Activated CD8-positive, alpha-beta T cell treated with anti-CD3 and anti-CD28 coated beads for 36 hours (primary cell): ENCODE data around the gene CCR1. TPM values are rescaled to one million over a fixed set of nuclear protein-coding genes. Genes with fewer than 3 reads are reported as not detected.

Experiments
- ATAC-seq: fragments of 200-7000 bp; cut with Tn5 transposase; one replicate; pipeline ENCODE4 v1.10.0; 2021; ENCODE audit warnings: mild to moderate bottlenecking, moderate library complexity
- CTCF ChIA-PET: fragments of 350-600 bp; sonication (Branson Sonifier 250); formaldehyde crosslinking; loops from one replicate; lab custom pipeline; 2021; ENCODE audit warnings: antibody characterized with exemption; lab: Charles Lee
- POLR2A ChIA-PET: fragments of 350-600 bp; sonication (Branson Sonifier 250); formaldehyde crosslinking; loops from one replicate; lab custom pipeline; 2021; ENCODE audit warnings: antibody characterized with exemption; lab: Charles Lee
- DNase-seq: peaks from one replicate; pipeline ENCODE4 v3.0.0-alpha.2; 2020
- H3K27ac Mint-ChIP-seq: one replicate; pipeline ENCODE4 v1.8.0; 2021; ENCODE audit warnings: mild to moderate bottlenecking, mixed read lengths
- H3K27me3 Mint-ChIP-seq: one replicate; pipeline ENCODE4 v1.8.0; 2021; ENCODE audit warnings: mixed read lengths
- H3K36me3 Mint-ChIP-seq: one replicate; pipeline ENCODE4 v1.8.0; 2021; ENCODE audit warnings: low read depth, mixed read lengths
- H3K4me1 Mint-ChIP-seq: one replicate; pipeline ENCODE4 v1.8.0; 2021; ENCODE audit warnings: low read depth, mixed read lengths
- H3K4me3 Mint-ChIP-seq: one replicate; pipeline ENCODE4 v1.8.0; 2021; ENCODE audit warnings: mild to moderate bottlenecking, moderate library complexity, mixed read lengths
- H3K9me3 Mint-ChIP-seq: one replicate; pipeline ENCODE4 v1.8.0; 2021; ENCODE audit warnings: mixed read lengths
- intact Hi-C: fragments of 100-400 bp; cut with micrococcal nuclease; formaldehyde crosslinking; loops from one replicate; pipeline ENCODE4 v1.10.0; 2022
- total RNA-seq, 2 experiments: library from RNA; stranded (reverse); gene quantifications; one replicate each; pipeline ENCODE4 v1.2.3, GENCODE V29; 2021
- TF ChIP-seq, protein P1 (sequence below): fragments of 200-600 bp; IDR thresholded peaks from one replicate; pipeline ENCODE4 v1.8.0; 2022; ENCODE audit warnings: antibody characterized with exemption, mild to moderate bottlenecking

Gene CCR1
- 1 to 10 TPM in 1 of 2 experiments, under 1 TPM in 1; 0.67 to 1.1 TPM for total RNA-seq

DNA sequence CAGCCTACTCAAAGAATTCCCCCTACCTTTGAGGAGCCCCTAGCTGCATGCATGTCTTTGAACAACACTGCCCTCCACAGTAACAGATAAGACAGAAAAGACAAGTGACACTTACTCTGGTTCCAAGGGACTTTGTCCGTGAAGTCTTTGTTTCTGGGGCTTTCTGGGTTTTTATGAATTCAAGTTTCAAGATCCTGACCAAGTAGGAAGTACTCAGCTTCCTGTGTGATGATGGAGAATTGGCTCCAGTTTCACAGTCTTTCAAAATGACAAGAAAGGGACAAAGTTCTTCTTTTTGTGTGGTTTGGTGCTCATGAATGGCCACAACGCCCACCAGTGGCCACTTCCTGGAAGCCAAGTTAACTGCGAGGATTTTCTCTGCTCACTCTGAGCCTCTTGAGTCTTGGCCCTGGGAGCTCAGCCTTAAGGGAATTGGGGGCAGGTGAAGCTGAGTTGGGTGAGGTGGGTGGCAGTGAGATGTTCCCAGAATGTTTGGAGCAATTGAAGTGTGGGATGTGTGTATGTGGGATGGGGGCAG lies at the start of gene CCR1:
Gene CCR1, minus strand, starts transcription at position 147 of the 538 bp plus-strand sequence. CDS start 4,000 bp downstream, outside the sequence.
- intact Hi-C loops = loop anchor here (5.0 kb wide), 2 partner anchors 111 to 164 kb away; partner anchors contain the start of gene CCR5
- ChIA-PET CTCF (interaction anchor here (0.8 to 7.8 kb wide), 25 partner anchors 10 to 350 kb away, joined by 3 to 64 read pairs (median 5); partner anchors contain the start of genes CCR3 and CCR5), POLR2A (interaction anchor here (0.7 to 2.0 kb wide), 11 partner anchors 17 to 163 kb away, joined by 3 to 6 read pairs (median 3); partner anchors contain the start of gene CCR5)
- TF ChIP-seq, protein P1, sequence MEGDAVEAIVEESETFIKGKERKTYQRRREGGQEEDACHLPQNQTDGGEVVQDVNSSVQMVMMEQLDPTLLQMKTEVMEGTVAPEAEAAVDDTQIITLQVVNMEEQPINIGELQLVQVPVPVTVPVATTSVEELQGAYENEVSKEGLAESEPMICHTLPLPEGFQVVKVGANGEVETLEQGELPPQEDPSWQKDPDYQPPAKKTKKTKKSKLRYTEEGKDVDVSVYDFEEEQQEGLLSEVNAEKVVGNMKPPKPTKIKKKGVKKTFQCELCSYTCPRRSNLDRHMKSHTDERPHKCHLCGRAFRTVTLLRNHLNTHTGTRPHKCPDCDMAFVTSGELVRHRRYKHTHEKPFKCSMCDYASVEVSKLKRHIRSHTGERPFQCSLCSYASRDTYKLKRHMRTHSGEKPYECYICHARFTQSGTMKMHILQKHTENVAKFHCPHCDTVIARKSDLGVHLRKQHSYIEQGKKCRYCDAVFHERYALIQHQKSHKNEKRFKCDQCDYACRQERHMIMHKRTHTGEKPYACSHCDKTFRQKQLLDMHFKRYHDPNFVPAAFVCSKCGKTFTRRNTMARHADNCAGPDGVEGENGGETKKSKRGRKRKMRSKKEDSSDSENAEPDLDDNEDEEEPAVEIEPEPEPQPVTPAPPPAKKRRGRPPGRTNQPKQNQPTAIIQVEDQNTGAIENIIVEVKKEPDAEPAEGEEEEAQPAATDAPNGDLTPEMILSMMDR = no peak
- ATAC-seq (peak; percentile 78), DNase-seq (peak; percentile 92)
- Mint-ChIP-seq H3K36me3 (no peaks in the 10 kb centered on the region), H3K27ac (peak within 1 kb of the TSS; percentile 55), H3K9me3 (no peaks in the 10 kb centered on the region), H3K4me1 (peaks cover 22% of the 10 kb centered on the region), H3K27me3 (no peaks in the 10 kb centered on the region), H3K4me3 (peak within 1 kb of the TSS; percentile 34)

DNA sequence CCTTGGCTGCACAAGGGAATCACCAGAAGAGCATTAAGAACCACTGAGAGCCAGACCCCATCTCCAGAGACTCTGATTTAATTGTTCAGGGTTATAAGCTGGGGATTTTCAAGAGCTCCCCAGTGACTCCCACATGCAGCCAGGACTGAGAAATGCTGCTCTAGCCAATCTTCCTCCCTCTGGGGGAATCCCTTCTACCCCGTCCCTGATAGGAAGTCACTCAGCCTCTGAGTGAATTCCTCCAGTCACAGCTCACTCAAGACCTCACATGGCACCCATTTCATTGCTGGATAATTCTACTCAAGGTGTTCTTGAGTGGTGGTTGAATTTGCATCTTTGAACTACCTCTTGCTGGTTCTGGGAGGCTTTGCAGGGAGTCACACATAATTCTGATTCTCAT lies 44.9 kb upstream of the CCR1 start:
- peaks cover 16% of the 10 kb centered on the region for H3K27me3 Mint-ChIP-seq
- intact Hi-C loops = no loop called here
- H3K27ac Mint-ChIP-seq = no peak overlapping the region
- no peaks in the 10 kb centered on the region for H3K9me3 Mint-ChIP-seq
- no peaks in the 10 kb centered on the region for H3K4me1 Mint-ChIP-seq
- CTCF ChIA-PET = no interaction called here
- POLR2A ChIA-PET = no interaction called here
- ATAC-seq (peak; percentile 68), DNase-seq (no peak)
- TF ChIP-seq, protein P1 = no peak
- no peak overlapping the region for H3K4me3 Mint-ChIP-seq
- H3K36me3 Mint-ChIP-seq = no peaks in the 10 kb centered on the region

- no peaks in the 10 kb centered on the region for H3K9me3 Mint-ChIP-seq
- ChIA-PET POLR2A (no interaction called here), CTCF (interaction anchor here (1.9 kb wide), 1 partner anchor 124 kb away, joined by 5 read pairs; no protein-coding TSS in a partner anchor)
- no peaks in the 10 kb centered on the region for H3K4me1 Mint-ChIP-seq
- DNase-seq (no peak), ATAC-seq (no peak)
- no peak overlapping the region for H3K27ac Mint-ChIP-seq
- TF ChIP-seq, protein P1 = no peak
- no peaks in the 10 kb centered on the region for H3K36me3 Mint-ChIP-seq
- peaks cover 2% of the 10 kb centered on the region for H3K27me3 Mint-ChIP-seq
- intact Hi-C loops = no loop called here
- no peak overlapping the region for H3K4me3 Mint-ChIP-seq
Observed at GRCh38 chr3:46245146-46245545, 37.0 kb upstream of the CCR1 start.

DNA sequence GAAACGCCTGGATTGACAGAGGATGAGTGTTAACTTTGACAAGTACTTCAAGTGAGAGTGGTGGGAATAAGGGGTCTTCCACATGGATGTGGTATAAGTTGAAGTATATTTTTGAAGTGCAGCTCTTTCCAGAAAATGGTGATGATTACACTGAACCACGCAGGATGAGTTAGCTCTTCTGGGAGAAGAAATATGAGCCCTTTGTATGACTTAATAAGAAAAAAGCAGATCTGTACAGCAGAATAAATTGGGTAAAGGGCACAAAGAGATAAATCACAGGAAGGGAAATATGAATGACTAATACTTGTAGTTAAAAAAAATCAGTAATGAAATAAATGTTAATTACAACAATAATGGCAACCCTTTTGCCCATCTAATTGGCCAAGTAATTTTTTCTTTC lies 35.4 kb upstream of the CCR1 start:
- intact Hi-C loops = no loop called here
- TF ChIP-seq, protein P1 = no peak
- Mint-ChIP-seq H3K27me3 (peaks cover 2% of the 10 kb centered on the region), H3K36me3 (no peaks in the 10 kb centered on the region), H3K4me1 (no peaks in the 10 kb centered on the region), H3K9me3 (no peaks in the 10 kb centered on the region), H3K4me3 (no peak overlapping the region), H3K27ac (no peak overlapping the region)
- ATAC-seq = no peak
- CTCF ChIA-PET = interaction anchor here (0.8 to 1.3 kb wide), 2 partner anchors 27 to 33 kb away, joined by 3 to 5 read pairs; no protein-coding TSS in a partner anchor
- DNase-seq = no peak
- POLR2A ChIA-PET = no interaction called here

DNA sequence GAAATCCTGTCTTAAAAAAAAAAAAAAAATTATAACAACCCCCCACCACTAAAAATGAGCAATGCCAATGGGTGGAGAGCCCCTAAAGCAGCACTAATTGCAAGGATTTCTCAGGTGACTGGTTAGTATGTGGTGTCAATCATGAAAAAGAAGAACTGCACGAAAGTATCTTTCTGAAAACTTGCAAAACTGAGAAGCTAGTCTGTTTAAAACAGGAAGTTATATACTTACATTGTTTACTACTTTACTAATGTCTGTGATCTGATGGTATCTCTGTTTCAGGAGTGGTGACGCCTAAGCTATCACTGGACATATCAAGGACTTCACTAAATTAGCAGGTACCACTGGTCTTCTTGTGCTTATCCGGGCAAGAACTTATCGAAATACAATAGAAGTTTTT lies 34.0 kb upstream of the CCR1 start, which contains the start of gene CCR3:
Gene CCR3, plus strand, starts transcription at position 341 of the 400 bp plus-strand sequence. CDS start 22,699 bp downstream, outside the sequence.
- Mint-ChIP-seq H3K4me1 (no peaks in the 10 kb centered on the region), H3K4me3 (no peak within 1 kb of the TSS), H3K9me3 (no peaks in the 10 kb centered on the region), H3K27me3 (peaks cover 2% of the 10 kb centered on the region), H3K36me3 (no peaks in the 10 kb centered on the region), H3K27ac (no peak within 1 kb of the TSS)
- no peak for DNase-seq
- intact Hi-C loops = no loop called here
- TF ChIP-seq, protein P1 = no peak
- ATAC-seq = no peak
- POLR2A ChIA-PET = no interaction called here
- CTCF ChIA-PET = interaction anchor here (1.1 kb wide), 1 partner anchor 34 kb away, joined by 4 read pairs; the partner anchor contains the start of gene CCR1
